ENCODE data around the gene C8G. TPM values are rescaled to one million over a fixed set of nuclear protein-coding genes. Genes with fewer than 3 reads are reported as not detected.
A peak's percentile ranks its signal among the peaks of the same experiment; 100 is the strongest.

Gene C8G
- total and polyA plus RNA-seq, 2 of the 13 experiments (the other 11 are each of a cell fraction or from before 2014, with no cell fraction given) = 4.9 to 12.8 TPM

DNA sequence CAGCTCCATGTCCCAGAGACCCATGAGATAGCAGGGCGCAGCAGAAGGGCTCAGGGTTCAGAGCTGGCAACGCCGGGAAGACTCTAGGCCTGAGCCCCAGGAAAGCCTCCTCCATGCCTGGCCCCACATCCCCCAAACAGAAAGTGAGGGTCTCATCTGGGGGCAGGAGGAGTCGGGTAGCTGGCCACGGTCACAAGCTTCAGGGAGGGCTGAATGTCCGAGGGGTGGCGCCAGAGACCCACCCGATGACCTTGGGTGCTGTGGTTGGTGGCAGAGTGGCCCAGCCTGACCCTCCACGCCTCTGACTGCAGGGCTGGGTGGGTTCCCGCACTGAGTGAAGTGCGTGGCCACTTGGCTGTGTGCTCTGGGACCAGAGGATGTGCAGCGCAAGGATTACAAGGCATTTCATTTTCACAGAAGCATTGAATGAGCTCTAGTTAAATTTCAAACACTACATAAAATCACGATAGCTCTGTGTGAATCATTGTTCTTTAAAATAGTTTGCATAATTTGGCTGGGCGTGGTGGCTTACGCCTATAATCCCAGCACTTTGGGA, 3.0 kb downstream of the C8G start (continued):
- TF ChIP-seq KDM2A (CRISPR knock-in tag; IDR thresholded peaks at IDR 0.05; ENCODE audit: borderline replicate concordance, low read depth) = peak; percentile 60; the same call in 1 of the 2 replicates
- no peak for TF ChIP-seq NFYB (CRISPR knock-in tag; IDR thresholded peaks at IDR 0.05)
- peak; percentile 73; the same call in 1 of the 2 replicates for TF ChIP-seq RXRA (CRISPR knock-in tag; IDR thresholded peaks at IDR 0.05)
- TF ChIP-seq ZNF260 (CRISPR knock-in tag; IDR thresholded peaks at IDR 0.05; ENCODE audit: borderline replicate concordance, low read depth) = no peak
- 0 out of 2 replicates have a peak, but pooled peaks have one; percentile 26 for TF ChIP-seq ZBTB7A (CRISPR knock-in tag; IDR thresholded peaks at IDR 0.05)
- 0 out of 2 replicates have a peak, but pooled peaks have one; percentile 40 for TF ChIP-seq ZNF556 (CRISPR knock-in tag; IDR thresholded peaks at IDR 0.05; ENCODE audit: borderline replicate concordance)
- peak; percentile 65 for TF ChIP-seq GATAD2A (CRISPR knock-in tag; IDR thresholded peaks at IDR 0.05)
- peak; percentile 43; the same call in 1 of the 2 replicates for TF ChIP-seq ZNF598 (CRISPR knock-in tag; IDR thresholded peaks at IDR 0.05; ENCODE audit: borderline replicate concordance)
- TF ChIP-seq, protein P1, sequence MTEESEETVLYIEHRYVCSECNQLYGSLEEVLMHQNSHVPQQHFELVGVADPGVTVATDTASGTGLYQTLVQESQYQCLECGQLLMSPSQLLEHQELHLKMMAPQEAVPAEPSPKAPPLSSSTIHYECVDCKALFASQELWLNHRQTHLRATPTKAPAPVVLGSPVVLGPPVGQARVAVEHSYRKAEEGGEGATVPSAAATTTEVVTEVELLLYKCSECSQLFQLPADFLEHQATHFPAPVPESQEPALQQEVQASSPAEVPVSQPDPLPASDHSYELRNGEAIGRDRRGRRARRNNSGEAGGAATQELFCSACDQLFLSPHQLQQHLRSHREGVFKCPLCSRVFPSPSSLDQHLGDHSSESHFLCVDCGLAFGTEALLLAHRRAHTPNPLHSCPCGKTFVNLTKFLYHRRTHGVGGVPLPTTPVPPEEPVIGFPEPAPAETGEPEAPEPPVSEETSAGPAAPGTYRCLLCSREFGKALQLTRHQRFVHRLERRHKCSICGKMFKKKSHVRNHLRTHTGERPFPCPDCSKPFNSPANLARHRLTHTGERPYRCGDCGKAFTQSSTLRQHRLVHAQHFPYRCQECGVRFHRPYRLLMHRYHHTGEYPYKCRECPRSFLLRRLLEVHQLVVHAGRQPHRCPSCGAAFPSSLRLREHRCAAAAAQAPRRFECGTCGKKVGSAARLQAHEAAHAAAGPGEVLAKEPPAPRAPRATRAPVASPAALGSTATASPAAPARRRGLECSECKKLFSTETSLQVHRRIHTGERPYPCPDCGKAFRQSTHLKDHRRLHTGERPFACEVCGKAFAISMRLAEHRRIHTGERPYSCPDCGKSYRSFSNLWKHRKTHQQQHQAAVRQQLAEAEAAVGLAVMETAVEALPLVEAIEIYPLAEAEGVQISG (CRISPR knock-in tag; IDR thresholded peaks at IDR 0.05) = 0 out of 2 replicates have a peak, but pooled peaks have one; percentile 34
- TF ChIP-seq USF2 (IDR thresholded peaks at IDR 0.05; ENCODE audit: low read depth, low read length) = no peak
- TF ChIP-seq USF2 (CRISPR knock-in tag; IDR thresholded peaks at IDR 0.05; ENCODE audit: borderline replicate concordance) = no peak
- no peak for TF ChIP-seq ZNF615 (CRISPR knock-in tag; IDR thresholded peaks at IDR 0.05; ENCODE audit: borderline replicate concordance)
- TF ChIP-seq STAG1 (CRISPR knock-in tag; IDR thresholded peaks at IDR 0.05) = peak; percentile 88
- TF ChIP-seq ZNF687 (CRISPR knock-in tag; IDR thresholded peaks at IDR 0.05) = peak; percentile 70
- 0 out of 2 replicates have a peak, but pooled peaks have one; percentile 19 for TF ChIP-seq ZNF772 (CRISPR knock-in tag; IDR thresholded peaks at IDR 0.05)
- no peak for TF ChIP-seq ZNF501 (CRISPR knock-in tag; IDR thresholded peaks at IDR 0.05)
- TF ChIP-seq, protein P2, sequence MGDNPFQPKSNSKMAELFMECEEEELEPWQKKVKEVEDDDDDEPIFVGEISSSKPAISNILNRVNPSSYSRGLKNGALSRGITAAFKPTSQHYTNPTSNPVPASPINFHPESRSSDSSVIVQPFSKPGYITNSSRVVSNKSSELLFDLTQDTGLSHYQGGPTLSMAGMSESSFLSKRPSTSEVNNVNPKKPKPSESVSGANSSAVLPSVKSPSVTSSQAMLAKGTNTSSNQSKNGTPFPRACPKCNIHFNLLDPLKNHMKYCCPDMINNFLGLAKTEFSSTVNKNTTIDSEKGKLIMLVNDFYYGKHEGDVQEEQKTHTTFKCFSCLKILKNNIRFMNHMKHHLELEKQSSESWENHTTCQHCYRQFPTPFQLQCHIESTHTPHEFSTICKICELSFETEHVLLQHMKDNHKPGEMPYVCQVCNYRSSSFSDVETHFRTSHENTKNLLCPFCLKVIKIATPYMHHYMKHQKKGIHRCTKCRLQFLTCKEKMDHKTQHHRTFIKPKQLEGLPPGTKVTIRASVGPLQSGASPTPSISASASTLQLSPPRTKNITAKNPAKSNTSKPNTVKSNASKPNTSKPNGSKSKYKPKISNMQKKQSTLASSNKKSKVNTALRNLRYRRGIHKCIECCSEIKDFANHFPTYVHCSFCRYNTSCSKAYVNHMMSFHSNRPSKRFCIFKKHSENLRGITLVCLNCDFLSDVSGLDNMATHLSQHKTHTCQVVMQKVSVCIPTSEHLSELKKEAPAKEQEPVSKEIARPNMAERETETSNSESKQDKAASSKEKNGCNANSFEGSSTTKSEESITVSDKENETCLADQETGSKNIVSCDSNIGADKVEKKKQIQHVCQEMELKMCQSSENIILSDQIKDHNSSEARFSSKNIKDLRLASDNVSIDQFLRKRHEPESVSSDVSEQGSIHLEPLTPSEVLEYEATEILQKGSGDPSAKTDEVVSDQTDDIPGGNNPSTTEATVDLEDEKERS (CRISPR knock-in tag; IDR thresholded peaks at IDR 0.05) = 0 out of 2 replicates have a peak, but pooled peaks have one; percentile 21
